NT2/D1 (cell line): ENCODE results near the gene SCYGR6.

Experiments used
- DNase-seq: peaks from one replicate; pipeline ENCODE4 v3.0.0-alpha.2; 2011; ENCODE audit warnings: low read depth, low spot score
- H3K27me3 ChIP-seq: 2 replicates; pipeline ENCODE4 v1.6.0; 2011; ENCODE audit warnings: mild to moderate bottlenecking; ENCODE audit not compliant: insufficient read length, insufficient read depth
- H3K36me3 ChIP-seq: 2 replicates; pipeline ENCODE4 v1.6.1; 2011; ENCODE audit warnings: mild to moderate bottlenecking, low read length, mixed read lengths; ENCODE audit not compliant: insufficient read depth, insufficient read length
- H3K4me1 ChIP-seq: 2 replicates; pipeline ENCODE4 v1.5.1; 2011; ENCODE audit not compliant: insufficient read depth, insufficient read length
- H3K4me3 ChIP-seq: 2 replicates; pipeline ENCODE4 v1.5.1; 2011; ENCODE audit warnings: low read depth; ENCODE audit not compliant: insufficient read length
- H3K9ac ChIP-seq: 2 replicates; pipeline ENCODE4 v1.6.0; 2011; ENCODE audit warnings: low read depth; ENCODE audit not compliant: insufficient read length
- H3K9me3 ChIP-seq: 2 replicates; pipeline ENCODE4 v1.5.1; 2011; ENCODE audit warnings: mild to moderate bottlenecking, low read length; ENCODE audit not compliant: insufficient read depth
- SUZ12 ChIP-seq: IDR thresholded peaks from 2 replicates; pipeline ENCODE4 v1.6.1; 2011; ENCODE audit not compliant: insufficient read length, insufficient read depth; ENCODE audit errors: extremely low read depth
- YY1 ChIP-seq: IDR thresholded peaks from 2 replicates; pipeline ENCODE4 v1.6.1; 2011; ENCODE audit not compliant: insufficient read length, insufficient read depth
- ZNF274 ChIP-seq: IDR thresholded peaks from 2 replicates; pipeline ENCODE4 v1.6.1; 2011; ENCODE audit warnings: mild to moderate bottlenecking, low read depth, low read length

The SCYGR6 gene

DNA sequence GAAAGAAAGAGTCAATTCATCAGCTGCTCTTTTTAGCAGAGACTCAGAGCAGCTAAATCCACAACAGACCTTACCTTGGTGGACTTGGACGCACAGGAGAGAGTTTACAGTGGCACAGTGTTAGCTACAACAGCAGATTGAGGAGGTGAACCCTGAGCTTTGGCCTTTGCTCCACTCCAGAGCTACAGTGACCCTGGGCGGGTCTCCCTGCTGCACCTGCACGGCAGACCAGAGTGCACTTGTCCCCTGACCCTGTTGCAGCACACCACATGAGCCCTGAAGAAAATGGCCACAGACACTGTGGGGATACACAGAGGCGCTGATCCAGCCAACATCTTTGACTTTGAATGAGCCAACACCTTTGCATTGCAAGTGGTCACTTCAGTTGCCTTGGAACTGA is 17.7 kb downstream of the SCYGR6 start:
- TF ChIP-seq ZNF274 = no peak
- TF ChIP-seq SUZ12 = no peak
- no peak for TF ChIP-seq YY1

DNA sequence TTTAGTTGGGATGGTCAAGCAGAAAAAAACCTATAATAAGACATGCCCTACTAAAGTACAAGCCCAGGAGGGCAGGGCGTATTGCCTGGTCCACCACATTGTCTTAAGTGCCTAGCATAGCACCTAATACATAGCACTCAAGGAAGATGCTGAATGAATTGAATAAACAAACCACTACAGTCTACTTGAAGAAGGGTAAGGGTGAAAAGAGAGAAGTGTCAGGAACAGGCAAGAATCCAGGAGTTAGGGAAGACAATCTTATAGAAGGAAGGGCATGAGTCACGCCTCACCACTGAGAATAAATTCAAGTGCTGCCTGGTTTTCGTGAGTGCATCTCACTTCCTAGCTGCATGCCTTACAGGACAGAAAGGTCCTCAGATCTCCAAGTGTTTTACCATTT is 20.6 kb downstream of the SCYGR6 start:
- TF ChIP-seq ZNF274 = no peak
- TF ChIP-seq YY1 = no peak
- no peak for TF ChIP-seq SUZ12
- peaks cover 16% of the 10 kb centered on the region for H3K36me3 ChIP-seq
- H3K27me3 ChIP-seq = no peaks in the 10 kb centered on the region
- no peak for DNase-seq
- H3K4me3 ChIP-seq = no peak overlapping the region
- no peak overlapping the region for H3K9ac ChIP-seq
- no peaks in the 10 kb centered on the region for H3K9me3 ChIP-seq
- no peaks in the 10 kb centered on the region for H3K4me1 ChIP-seq

More for the DNA sequence above, 17.7 kb downstream of the SCYGR6 start:
- peaks cover 6% of the 10 kb centered on the region; the same call in 1 of the 2 replicates for H3K9me3 ChIP-seq
- no peaks in the 10 kb centered on the region for H3K4me1 ChIP-seq
- H3K36me3 ChIP-seq = peaks cover 5% of the 10 kb centered on the region
- H3K4me3 ChIP-seq = no peak overlapping the region
- H3K27me3 ChIP-seq = no peaks in the 10 kb centered on the region
- H3K9ac ChIP-seq = no peak overlapping the region
- no peak for DNase-seq

DNA sequence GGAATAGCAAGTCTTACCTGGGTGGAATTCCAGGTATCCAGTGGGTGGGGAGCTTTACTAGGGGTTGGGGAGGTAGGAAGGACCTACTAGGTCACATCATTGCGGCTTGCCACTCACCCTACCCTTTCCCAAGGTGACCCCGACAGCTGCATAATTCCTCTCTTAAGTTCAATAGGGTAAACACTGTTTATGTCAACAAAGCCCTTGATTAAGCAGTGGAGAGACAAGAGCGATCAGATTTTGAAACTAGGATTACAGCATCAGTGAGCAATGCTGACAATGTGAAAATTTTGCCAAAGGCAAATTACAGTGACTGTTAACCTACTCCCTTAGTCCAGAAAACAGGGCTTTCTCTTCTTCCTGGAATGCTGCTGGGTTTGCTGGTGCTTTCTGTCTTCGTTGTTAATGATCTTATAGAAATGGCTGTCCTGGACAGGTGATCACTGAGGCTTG is 21.3 kb downstream of the SCYGR6 start:
- H3K27me3 ChIP-seq = no peaks in the 10 kb centered on the region
- H3K4me1 ChIP-seq = no peaks in the 10 kb centered on the region
- H3K36me3 ChIP-seq = peaks cover 23% of the 10 kb centered on the region
- TF ChIP-seq YY1 (no peak), SUZ12 (no peak), ZNF274 (no peak)
- no peak overlapping the region for H3K4me3 ChIP-seq
- DNase-seq = no peak
- no peak overlapping the region for H3K9ac ChIP-seq
- H3K9me3 ChIP-seq = no peaks in the 10 kb centered on the region

DNA sequence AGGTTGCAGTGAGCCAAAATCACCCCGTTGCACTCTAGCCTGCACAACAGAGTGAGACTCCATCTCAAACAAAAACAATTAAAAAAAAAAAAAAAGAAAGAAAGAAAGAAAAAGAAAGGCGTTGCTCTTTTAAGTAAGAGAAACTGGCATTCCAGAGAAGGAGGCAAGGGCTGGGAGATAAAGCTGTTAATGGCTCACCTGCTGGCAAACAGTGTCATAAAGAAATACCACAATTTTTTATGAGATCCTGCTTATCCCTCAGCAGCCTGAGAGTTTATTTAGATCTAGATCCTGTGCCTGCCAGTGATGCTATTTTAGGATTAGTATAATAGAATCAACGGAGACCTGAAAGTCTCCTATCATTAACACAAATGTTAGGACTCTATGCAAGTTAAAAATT is 23.0 kb downstream of the SCYGR6 start:
- Histone ChIP-seq H3K27me3 (no peaks in the 10 kb centered on the region), H3K36me3 (peaks cover 18% of the 10 kb centered on the region), H3K4me1 (no peaks in the 10 kb centered on the region), H3K4me3 (no peak overlapping the region), H3K9me3 (no peaks in the 10 kb centered on the region), H3K9ac (no peak overlapping the region)
- no peak for TF ChIP-seq ZNF274
- TF ChIP-seq YY1 = no peak
- TF ChIP-seq SUZ12 = no peak
- DNase-seq = no peak

DNA sequence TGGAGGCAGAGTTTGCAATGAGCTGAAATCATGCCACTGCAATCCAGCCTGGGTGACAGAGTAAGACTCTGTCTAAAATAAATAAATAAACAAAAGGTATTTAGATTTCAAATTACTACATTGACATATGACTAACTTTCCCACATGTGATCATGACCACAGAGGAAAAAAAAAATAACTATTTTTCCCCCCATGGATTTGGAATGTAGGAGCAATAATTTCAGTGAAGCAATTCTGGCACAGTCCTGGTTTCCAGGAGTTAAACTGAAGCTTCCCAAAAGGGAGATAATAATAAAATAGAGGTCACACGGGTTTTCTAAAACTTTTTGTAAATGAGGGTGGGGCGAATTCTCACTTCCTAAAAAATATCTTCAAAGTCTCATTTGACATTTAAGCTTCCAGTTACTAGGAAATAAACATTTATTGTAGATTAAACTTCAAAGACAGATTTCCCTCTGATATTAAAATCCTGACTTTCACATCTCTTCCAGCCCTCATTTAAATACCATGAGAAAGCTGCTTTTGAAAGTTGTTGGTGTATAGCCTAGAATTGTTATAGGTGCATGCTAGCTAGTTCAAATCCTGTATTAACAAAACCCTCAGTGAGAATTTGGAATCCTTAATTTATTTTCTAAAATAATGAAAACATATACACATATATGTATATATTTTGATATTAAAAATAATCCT is 27.4 kb downstream of the SCYGR6 start:
- no peak overlapping the region for H3K4me3 ChIP-seq
- H3K27me3 ChIP-seq = no peaks in the 10 kb centered on the region
- no peaks in the 10 kb centered on the region for H3K9me3 ChIP-seq
- no peak for TF ChIP-seq SUZ12
- no peak for TF ChIP-seq ZNF274
- TF ChIP-seq YY1 = no peak
- H3K9ac ChIP-seq = no peak overlapping the region
- peaks cover 26% of the 10 kb centered on the region for H3K36me3 ChIP-seq
- DNase-seq = no peak
- no peaks in the 10 kb centered on the region for H3K4me1 ChIP-seq

DNA sequence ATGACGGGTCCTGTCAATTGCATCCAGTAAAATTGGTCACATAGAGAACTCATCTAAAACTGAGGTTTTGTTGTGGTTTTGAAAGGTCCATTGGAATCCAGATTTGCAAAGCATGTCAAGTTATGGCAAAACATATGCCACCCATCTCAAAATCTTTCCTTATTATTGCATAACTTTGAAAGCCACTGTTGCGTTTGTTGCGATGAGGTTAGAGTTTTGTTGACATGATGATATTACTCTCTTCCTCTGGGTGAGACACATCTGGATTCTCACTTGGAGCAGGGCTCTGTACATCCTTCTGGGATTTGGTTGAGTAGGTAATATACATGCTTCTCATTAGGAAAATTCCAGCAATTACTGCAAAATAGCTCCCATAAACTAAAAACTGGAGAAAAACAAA is 37.4 kb downstream of the SCYGR6 start:
- no peaks in the 10 kb centered on the region for H3K27me3 ChIP-seq
- no peak overlapping the region for H3K9ac ChIP-seq
- DNase-seq = no peak
- no peaks in the 10 kb centered on the region for H3K9me3 ChIP-seq
- no peak for TF ChIP-seq YY1
- no peak for TF ChIP-seq ZNF274
- TF ChIP-seq SUZ12 = no peak
- H3K36me3 ChIP-seq = peaks cover 3% of the 10 kb centered on the region
- no peaks in the 10 kb centered on the region for H3K4me1 ChIP-seq
- no peak overlapping the region for H3K4me3 ChIP-seq

DNA sequence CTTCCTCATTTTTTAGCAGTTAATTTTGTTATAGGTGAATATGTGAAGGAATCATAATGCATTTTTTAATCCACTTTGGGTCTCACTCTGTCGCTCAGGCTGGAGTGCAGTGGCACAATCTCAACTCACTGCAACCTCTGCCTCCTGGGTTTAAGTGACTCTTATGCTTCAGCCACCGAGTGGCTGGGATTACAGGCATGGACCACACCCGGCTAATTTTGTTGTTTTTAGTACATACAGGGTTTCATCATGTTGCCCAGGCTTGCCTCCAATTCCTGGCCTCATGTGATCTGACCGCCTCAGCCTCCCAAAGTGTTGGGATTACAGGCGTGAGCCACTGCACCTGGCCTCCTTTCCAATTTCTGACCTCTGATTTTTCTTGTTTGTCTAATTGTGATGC is 40.3 kb downstream of the SCYGR6 start:
- DNase-seq = no peak
- no peak for TF ChIP-seq ZNF274
- no peak for TF ChIP-seq SUZ12
- no peak for TF ChIP-seq YY1

DNA sequence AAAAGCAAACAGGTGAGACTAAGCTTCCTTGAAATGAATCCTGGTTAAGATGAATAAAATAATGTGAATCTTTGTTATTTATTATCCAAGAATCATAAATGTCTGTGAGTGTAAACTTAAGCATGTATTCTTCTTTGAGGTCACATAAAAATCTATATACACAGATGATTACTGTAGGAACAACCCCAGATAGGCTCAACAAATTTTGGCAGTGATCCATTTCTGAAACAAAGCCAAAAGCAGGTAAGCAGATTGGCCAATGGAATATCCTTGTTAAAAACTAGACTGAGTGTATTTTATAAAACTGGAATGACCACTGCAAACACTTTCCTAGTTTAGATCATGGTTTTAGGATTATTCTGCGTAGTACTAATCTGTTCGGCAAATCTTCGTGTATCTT is 46.6 kb downstream of the SCYGR6 start:
- DNase-seq = no peak
- Histone ChIP-seq H3K4me1 (no peaks in the 10 kb centered on the region), H3K9ac (no peak overlapping the region), H3K36me3 (no peaks in the 10 kb centered on the region), H3K27me3 (no peaks in the 10 kb centered on the region), H3K4me3 (no peak overlapping the region), H3K9me3 (no peaks in the 10 kb centered on the region)
- TF ChIP-seq YY1 = no peak
- TF ChIP-seq ZNF274 = no peak
- no peak for TF ChIP-seq SUZ12

More for the DNA sequence above, 40.3 kb downstream of the SCYGR6 start:
- no peaks in the 10 kb centered on the region for H3K4me1 ChIP-seq
- peaks cover 3% of the 10 kb centered on the region for H3K36me3 ChIP-seq
- H3K4me3 ChIP-seq = no peak overlapping the region
- no peaks in the 10 kb centered on the region for H3K27me3 ChIP-seq
- no peaks in the 10 kb centered on the region for H3K9me3 ChIP-seq
- H3K9ac ChIP-seq = no peak overlapping the region
